ENCODE results near the gene PCTP.
A peak's percentile ranks its signal among the peaks of the same experiment; 100 is the strongest.

Gene PCTP

GRCh38 chr17:55750750-55751657 is at the start of gene PCTP:
TSS of gene PCTP (plus strand) at chr17:55751051. CDS start at chr17:55751104, 53 bp downstream.
- DNase-seq (ENCODE audit: low spot score in 2 of 2) (peak; percentile 61 to 67), ATAC-seq (replicated peaks; ENCODE audit: extremely low read depth, poor library complexity, severe bottlenecking) (peak; percentile 90)
- H3K4me3 Mint-ChIP-seq, result peak within 1 kb of the TSS; percentile 73
- H3K9me3 Mint-ChIP-seq, result no peaks in the 10 kb centered on the region
- H3K4me1 Mint-ChIP-seq, result peaks cover 22% of the 10 kb centered on the region
- H3K27me3 Mint-ChIP-seq, result peaks cover 31% of the 10 kb centered on the region
- H3K27ac Mint-ChIP-seq (ENCODE audit: low read depth), result peak within 1 kb of the TSS; percentile 4
- H3K36me3 Mint-ChIP-seq (ENCODE audit: insufficient read depth), result no peaks in the 10 kb centered on the region

DNA sequence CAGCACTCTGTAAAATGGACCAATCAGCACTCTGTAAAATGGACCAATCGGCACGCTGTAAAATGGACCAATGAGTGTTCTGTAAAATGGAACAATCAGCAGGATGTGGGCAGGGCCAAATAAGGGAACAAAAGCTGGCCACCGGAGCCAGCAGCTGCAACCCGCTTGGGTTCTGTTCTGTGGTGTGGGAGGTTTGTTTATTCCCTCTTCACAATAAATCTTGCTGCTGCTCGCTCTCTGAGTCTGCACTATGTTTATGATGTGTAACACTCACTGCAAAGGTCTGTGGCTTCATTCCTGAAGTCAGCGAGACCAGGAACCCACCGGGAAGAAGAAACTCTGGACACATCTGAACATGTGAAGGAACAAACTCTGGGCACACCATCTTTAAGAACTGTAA is 48.7 kb upstream of the PCTP start:
- peaks cover 51% of the 10 kb centered on the region for H3K27me3 Mint-ChIP-seq
- DNase-seq (ENCODE audit: low spot score in 2 of 2), result no peak
- H3K36me3 Mint-ChIP-seq (ENCODE audit: insufficient read depth), result peaks cover 1% of the 10 kb centered on the region
- ATAC-seq (replicated peaks; ENCODE audit: extremely low read depth, poor library complexity, severe bottlenecking), result no peak
- no peak overlapping the region for H3K27ac Mint-ChIP-seq (ENCODE audit: low read depth)
- no peaks in the 10 kb centered on the region for H3K9me3 Mint-ChIP-seq
- H3K4me1 Mint-ChIP-seq, result no peaks in the 10 kb centered on the region
- H3K4me3 Mint-ChIP-seq, result no peak overlapping the region

- DNase-seq (ENCODE audit: low spot score in 2 of 2), result no peak
Observed at GRCh38 chr17:55704401-55704800, 46.5 kb upstream of the PCTP start.

DNA sequence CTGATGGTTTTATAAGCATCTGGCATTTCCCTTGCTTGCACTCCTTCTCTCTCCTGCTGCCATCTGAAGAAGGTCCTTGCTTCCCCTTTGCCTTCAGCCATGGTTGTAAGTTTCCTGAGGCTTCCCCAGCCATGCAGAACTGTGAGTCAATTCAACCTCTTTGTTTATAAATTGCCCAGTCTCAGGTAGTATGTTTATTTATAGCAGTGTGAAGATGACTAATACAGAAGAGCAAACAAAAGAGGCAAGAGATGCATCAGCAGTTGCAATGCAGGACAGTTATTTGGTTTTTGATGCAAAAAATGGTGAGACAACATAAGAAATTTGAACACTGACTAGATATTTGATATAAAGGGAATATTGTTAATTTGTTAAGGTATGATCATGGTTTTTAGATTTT is 45.0 kb upstream of the PCTP start:
- Mint-ChIP-seq H3K36me3 (ENCODE audit: insufficient read depth) (peaks cover under 1% of the 10 kb centered on the region), H3K4me1 (no peaks in the 10 kb centered on the region), H3K27ac (ENCODE audit: low read depth) (no peak overlapping the region), H3K9me3 (no peaks in the 10 kb centered on the region), H3K27me3 (peaks cover 43% of the 10 kb centered on the region), H3K4me3 (no peak overlapping the region)
- no peak for DNase-seq (ENCODE audit: low spot score in 2 of 2)
- ATAC-seq (replicated peaks; ENCODE audit: extremely low read depth, poor library complexity, severe bottlenecking), result no peak

More at GRCh38 chr17:55704401-55704800, 46.5 kb upstream of the PCTP start:
- no peak overlapping the region for H3K27ac Mint-ChIP-seq (ENCODE audit: low read depth)
- H3K36me3 Mint-ChIP-seq (ENCODE audit: insufficient read depth), result peaks cover 1% of the 10 kb centered on the region
- no peak for ATAC-seq (replicated peaks; ENCODE audit: extremely low read depth, poor library complexity, severe bottlenecking)
- peaks cover 44% of the 10 kb centered on the region for H3K27me3 Mint-ChIP-seq
- no peaks in the 10 kb centered on the region for H3K9me3 Mint-ChIP-seq
- H3K4me1 Mint-ChIP-seq, result no peaks in the 10 kb centered on the region
- no peak overlapping the region for H3K4me3 Mint-ChIP-seq

DNA sequence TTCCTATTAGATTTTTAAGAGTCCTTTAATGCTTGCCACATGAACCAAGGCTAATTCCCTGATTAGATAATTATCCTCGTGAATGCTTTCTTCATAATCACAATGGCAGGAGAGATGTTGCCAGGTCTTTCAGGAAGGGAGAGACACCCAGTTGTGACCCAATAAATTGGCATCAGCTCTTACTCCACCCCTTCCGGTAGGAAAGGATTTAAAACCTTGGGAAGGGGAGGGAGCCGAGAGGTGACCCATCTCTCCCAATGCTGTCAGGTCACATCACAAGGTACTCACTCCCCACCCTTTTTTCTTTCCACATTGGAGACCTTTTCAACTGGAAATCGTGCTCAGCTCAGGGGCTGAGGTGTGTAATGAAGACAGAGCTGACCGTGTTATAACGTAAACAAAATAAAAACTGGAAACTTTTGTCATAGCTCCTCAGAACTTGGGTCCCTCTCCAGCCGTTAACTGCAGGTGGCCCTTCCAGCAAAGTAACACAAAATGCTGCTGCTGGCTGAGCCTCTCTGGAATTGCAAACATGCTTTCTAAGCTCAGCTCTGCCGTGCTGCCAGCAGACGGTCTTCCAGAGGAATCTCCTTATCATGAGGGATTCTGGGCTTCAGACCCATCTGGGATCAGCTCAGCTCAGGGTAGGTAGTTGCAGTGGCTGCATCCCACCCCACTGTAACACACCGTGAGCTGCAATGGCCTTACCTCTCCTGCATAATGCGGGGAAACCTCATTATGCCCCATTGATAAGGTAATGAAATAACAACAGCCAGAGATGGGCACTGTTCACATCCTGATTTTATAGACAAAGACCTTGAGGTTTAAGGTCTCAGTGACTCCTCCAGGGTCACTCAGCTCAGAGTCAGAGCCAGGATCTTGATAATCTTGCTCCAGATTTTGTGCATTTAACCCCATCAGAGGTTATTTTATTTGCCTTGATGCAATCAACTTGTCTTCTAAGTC is 43.8 kb upstream of the PCTP start:
- Mint-ChIP-seq H3K9me3 (no peaks in the 10 kb centered on the region), H3K4me3 (no peak overlapping the region), H3K36me3 (ENCODE audit: insufficient read depth) (no peaks in the 10 kb centered on the region), H3K27me3 (peaks cover 36% of the 10 kb centered on the region), H3K4me1 (no peaks in the 10 kb centered on the region), H3K27ac (ENCODE audit: low read depth) (no peak overlapping the region)
- DNase-seq (ENCODE audit: low spot score in 2 of 2) (no peak), ATAC-seq (replicated peaks; ENCODE audit: extremely low read depth, poor library complexity, severe bottlenecking) (no peak)

GRCh38 chr17:55708175-55708974 is 42.5 kb upstream of the PCTP start:
- H3K4me1 Mint-ChIP-seq, result no peaks in the 10 kb centered on the region
- H3K36me3 Mint-ChIP-seq (ENCODE audit: insufficient read depth), result no peaks in the 10 kb centered on the region
- H3K27ac Mint-ChIP-seq (ENCODE audit: low read depth), result no peak overlapping the region
- H3K27me3 Mint-ChIP-seq, result peaks cover 36% of the 10 kb centered on the region
- no peaks in the 10 kb centered on the region for H3K9me3 Mint-ChIP-seq
- DNase-seq (ENCODE audit: low spot score in 2 of 2), result no peak
- H3K4me3 Mint-ChIP-seq, result no peak overlapping the region
- ATAC-seq (replicated peaks; ENCODE audit: extremely low read depth, poor library complexity, severe bottlenecking), result no peak

- DNase-seq (ENCODE audit: low spot score in 2 of 2) (no peak), ATAC-seq (replicated peaks; ENCODE audit: extremely low read depth, poor library complexity, severe bottlenecking) (no peak)
- H3K4me3 Mint-ChIP-seq, result no peak overlapping the region
- no peaks in the 10 kb centered on the region for H3K9me3 Mint-ChIP-seq
- H3K36me3 Mint-ChIP-seq (ENCODE audit: insufficient read depth), result no peaks in the 10 kb centered on the region
- H3K27me3 Mint-ChIP-seq, result peaks cover 33% of the 10 kb centered on the region
- H3K27ac Mint-ChIP-seq (ENCODE audit: low read depth), result no peak overlapping the region
- no peaks in the 10 kb centered on the region for H3K4me1 Mint-ChIP-seq
Observed at GRCh38 chr17:55709440-55709839, 41.4 kb upstream of the PCTP start.

DNA sequence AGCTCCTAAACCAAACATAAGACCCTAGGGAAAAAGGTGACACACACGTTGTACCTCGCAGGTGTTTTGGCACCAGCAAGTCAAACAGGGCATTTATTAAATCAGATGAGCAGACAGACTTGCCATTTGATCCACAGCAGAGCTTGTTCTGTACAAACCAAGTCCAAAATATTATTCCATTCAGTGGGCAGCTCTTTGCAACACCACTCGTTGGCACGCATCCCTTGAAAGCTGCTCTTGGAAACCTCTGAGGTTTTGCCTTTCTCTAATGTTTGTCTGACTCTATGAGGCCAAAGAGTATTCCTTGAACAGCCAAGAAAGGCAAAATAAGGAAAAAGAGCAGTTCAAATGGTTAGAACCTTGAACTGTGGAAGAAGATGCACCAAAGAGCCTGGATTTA is 40.9 kb upstream of the PCTP start:
- Mint-ChIP-seq H3K9me3 (no peaks in the 10 kb centered on the region), H3K4me1 (no peaks in the 10 kb centered on the region), H3K36me3 (ENCODE audit: insufficient read depth) (no peaks in the 10 kb centered on the region), H3K27me3 (peaks cover 28% of the 10 kb centered on the region), H3K4me3 (no peak overlapping the region), H3K27ac (ENCODE audit: low read depth) (no peak overlapping the region)
- ATAC-seq (replicated peaks; ENCODE audit: extremely low read depth, poor library complexity, severe bottlenecking) (no peak), DNase-seq (ENCODE audit: low spot score in 2 of 2) (no peak)

- no peak for ATAC-seq (replicated peaks; ENCODE audit: extremely low read depth, poor library complexity, severe bottlenecking)
- Mint-ChIP-seq H3K4me1 (no peaks in the 10 kb centered on the region), H3K36me3 (ENCODE audit: insufficient read depth) (no peaks in the 10 kb centered on the region), H3K27ac (ENCODE audit: low read depth) (no peak overlapping the region), H3K4me3 (no peak overlapping the region), H3K27me3 (peaks cover 28% of the 10 kb centered on the region), H3K9me3 (no peaks in the 10 kb centered on the region)
- DNase-seq (ENCODE audit: low spot score in 2 of 2), result no peak
Observed at GRCh38 chr17:55710410-55710809, 40.4 kb upstream of the PCTP start.

DNA sequence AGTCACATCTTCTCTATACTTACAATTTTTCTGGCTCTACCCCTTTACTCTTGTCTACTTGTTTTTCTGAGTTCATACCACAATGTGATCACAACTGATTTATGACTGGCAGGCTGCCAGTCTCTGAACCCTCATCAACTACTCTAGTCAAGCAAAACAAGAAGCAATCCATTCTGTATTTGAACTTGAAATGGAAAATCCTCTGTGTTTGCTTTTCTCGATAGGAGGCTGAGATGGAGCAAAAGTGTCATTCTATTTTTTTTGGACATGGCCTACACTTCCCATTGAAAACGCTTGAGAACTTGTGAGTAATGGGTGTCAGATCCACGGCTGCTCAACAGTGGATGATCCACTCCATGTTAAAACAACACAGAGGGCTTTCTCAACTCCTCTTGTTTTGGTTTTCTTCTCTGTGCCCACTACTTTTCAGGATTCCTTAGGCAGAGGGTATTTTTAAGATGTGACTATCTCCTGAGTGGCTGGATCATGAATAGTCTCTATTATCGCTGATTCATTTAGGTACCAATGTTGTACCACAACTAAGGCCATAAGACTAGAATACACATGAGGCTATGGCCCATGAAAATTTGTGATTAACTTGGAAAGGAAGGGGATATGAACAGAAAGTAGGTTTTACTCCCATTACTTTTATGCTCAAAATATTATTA is 39.9 kb upstream of the PCTP start:
- no peak overlapping the region for H3K27ac Mint-ChIP-seq (ENCODE audit: low read depth)
- H3K36me3 Mint-ChIP-seq (ENCODE audit: insufficient read depth), result no peaks in the 10 kb centered on the region

GRCh38 chr17:55717432-55717831 is 33.4 kb upstream of the PCTP start:
- DNase-seq (ENCODE audit: low spot score in 2 of 2), result no peak
- ATAC-seq (replicated peaks; ENCODE audit: extremely low read depth, poor library complexity, severe bottlenecking), result no peak
- Mint-ChIP-seq H3K36me3 (ENCODE audit: insufficient read depth) (no peaks in the 10 kb centered on the region), H3K9me3 (no peaks in the 10 kb centered on the region), H3K4me1 (no peaks in the 10 kb centered on the region), H3K27ac (ENCODE audit: low read depth) (no peak overlapping the region), H3K27me3 (peaks cover 33% of the 10 kb centered on the region), H3K4me3 (no peak overlapping the region)

More for the DNA sequence above, 39.9 kb upstream of the PCTP start:
- ATAC-seq (replicated peaks; ENCODE audit: extremely low read depth, poor library complexity, severe bottlenecking) (no peak), DNase-seq (ENCODE audit: low spot score in 2 of 2) (no peak)
- H3K27me3 Mint-ChIP-seq, result peaks cover 22% of the 10 kb centered on the region
- no peaks in the 10 kb centered on the region for H3K9me3 Mint-ChIP-seq
- no peak overlapping the region for H3K4me3 Mint-ChIP-seq
- H3K4me1 Mint-ChIP-seq, result no peaks in the 10 kb centered on the region

Measured in central memory CD8-positive, alpha-beta T cell (primary cell).